HCT116 (cell line): ENCODE measurements around the gene PTDSS2.

Experiments
- CTCF ChIP-seq, 3 experiments: fragments of 200-600 bp in 1 of 3; sonication (generic) in 1 of 3; IDR thresholded peaks in 2 of 3; conservative IDR thresholded peaks in 1 of 3; 2 replicates each; pipeline ENCODE4 v1.5.1; 2012 to 2017; ENCODE audit warnings: low read depth in 2 of 3, low read length in 2 of 3, antibody characterized with exemption in 1 of 3, borderline replicate concordance in 1 of 3, control low read depth in 1 of 3, mild to moderate bottlenecking in 1 of 3, mixed read lengths in 1 of 3, mixed run types in 1 of 3, moderate library complexity in 1 of 3; ENCODE audit not compliant: insufficient read depth in 1 of 3
- EGR1 ChIP-seq: IDR thresholded peaks from 2 replicates; pipeline ENCODE4 v1.6.1; 2012; ENCODE audit warnings: low read depth

GRCh38 chr11:487571-488021 is 37.5 kb downstream of the PTDSS2 start:
- TF ChIP-seq CTCF (IDR thresholded peaks at IDR 0.05 in 2 of 3, conservative IDR thresholded peaks at IDR 0.05 in 1 of 3; ENCODE audit: borderline replicate concordance in 1 of 3, insufficient read depth in 1 of 3, low read depth in 2 of 3, low read length in 2 of 3) = no peak
- no peak for TF ChIP-seq EGR1
